Smooth muscle cell (in vitro differentiated cells): ENCODE measurements around the gene IGSF22. TPM values are rescaled to one million over a fixed set of nuclear protein-coding genes. Genes with fewer than 3 reads are reported as not detected.

Experiments used
- DNase-seq: peaks from one replicate; lab custom pipeline; 2025; ENCODE audit not compliant: unreplicated experiment; lab: John Stamatoyannopoulos, UW
- H2AFZ ChIP-seq: fragments of 200-600 bp; sonication (generic); 2 replicates; pipeline ENCODE4 v1.6.0; 2016; ENCODE audit warnings: antibody characterized with exemption, low read depth, mild to moderate bottlenecking
- H3F3A ChIP-seq: fragments of 200-600 bp; sonication (generic); 2 replicates; pipeline ENCODE4 v1.6.0; 2017; ENCODE audit warnings: antibody characterized with exemption, low read depth
- H3K27ac ChIP-seq: fragments of 200-600 bp; sonication (generic); 2 replicates; pipeline ENCODE4 v1.5.1; 2016; ENCODE audit warnings: low read depth, mild to moderate bottlenecking
- H3K27me3 ChIP-seq: fragments of 200-600 bp; sonication (generic); 2 replicates; pipeline ENCODE4 v1.6.1; 2016; ENCODE audit warnings: low read depth, mild to moderate bottlenecking
- H3K36me3 ChIP-seq: fragments of 200-600 bp; sonication (generic); 2 replicates; pipeline ENCODE4 v1.5.1; 2016; ENCODE audit warnings: low read depth
- H3K4me1 ChIP-seq: fragments of 200-600 bp; sonication (generic); 2 replicates; pipeline ENCODE4 v1.5.1; 2016; ENCODE audit warnings: low read depth
- H3K4me2 ChIP-seq: fragments of 200-600 bp; sonication (generic); 2 replicates; pipeline ENCODE4 v1.6.0; 2016; ENCODE audit warnings: mild to moderate bottlenecking
- H3K4me3 ChIP-seq: fragments of 200-600 bp; sonication (generic); 2 replicates; pipeline ENCODE4 v1.5.1; 2016; ENCODE audit warnings: mild to moderate bottlenecking
- H3K79me2 ChIP-seq: fragments of 200-600 bp; sonication (generic); 2 replicates; pipeline ENCODE4 v1.6.0; 2016; ENCODE audit warnings: low read depth, mild to moderate bottlenecking
- H3K9ac ChIP-seq: fragments of 200-600 bp; sonication (generic); 2 replicates; pipeline ENCODE4 v1.6.0; 2016; ENCODE audit warnings: low read depth
- H3K9me3 ChIP-seq: fragments of 200-600 bp; sonication (generic); replicated peaks from 2 replicates; pipeline ENCODE4 v1.5.1; 2016; ENCODE audit warnings: low read depth
- H4K20me1 ChIP-seq: fragments of 200-600 bp; sonication (generic); 2 replicates; pipeline ENCODE4 v1.6.0; 2016; ENCODE audit warnings: low read depth
- WGBS: methylation state at CpG from one replicate; pipeline ENCODE4 v1.1.7; 2016; ENCODE audit warnings: low lambda C conversion rate; 5-methylcytosine and 5-hydroxymethylcytosine counted together
- polyA plus RNA-seq: library from polyadenylated mRNA; unstranded; fragments of >200 nt; fragmentation: Nextera tagmentation; extraction: Ambion mirVana; gene quantifications from 2 replicates; pipeline ENCODE4 v1.2.1, GENCODE V29; 2016
- total RNA-seq: library from RNA; depleted of rRNA; stranded (reverse); fragments of >200 nt; gene quantifications from 2 replicates; pipeline ENCODE4 v1.2.3, GENCODE V29; 2014
- TF ChIP-seq, protein P1 (sequence below): fragments of 200-600 bp; sonication (generic); IDR thresholded peaks from 2 replicates; pipeline ENCODE4 v1.5.1; 2017; ENCODE audit warnings: borderline replicate concordance, mild to moderate bottlenecking, antibody characterized with exemption; ENCODE audit not compliant: insufficient read depth, poor library complexity, severe bottlenecking

The IGSF22 gene
- total and polyA plus RNA-seq, 2 experiments from 2014 or later, result not detected

DNA sequence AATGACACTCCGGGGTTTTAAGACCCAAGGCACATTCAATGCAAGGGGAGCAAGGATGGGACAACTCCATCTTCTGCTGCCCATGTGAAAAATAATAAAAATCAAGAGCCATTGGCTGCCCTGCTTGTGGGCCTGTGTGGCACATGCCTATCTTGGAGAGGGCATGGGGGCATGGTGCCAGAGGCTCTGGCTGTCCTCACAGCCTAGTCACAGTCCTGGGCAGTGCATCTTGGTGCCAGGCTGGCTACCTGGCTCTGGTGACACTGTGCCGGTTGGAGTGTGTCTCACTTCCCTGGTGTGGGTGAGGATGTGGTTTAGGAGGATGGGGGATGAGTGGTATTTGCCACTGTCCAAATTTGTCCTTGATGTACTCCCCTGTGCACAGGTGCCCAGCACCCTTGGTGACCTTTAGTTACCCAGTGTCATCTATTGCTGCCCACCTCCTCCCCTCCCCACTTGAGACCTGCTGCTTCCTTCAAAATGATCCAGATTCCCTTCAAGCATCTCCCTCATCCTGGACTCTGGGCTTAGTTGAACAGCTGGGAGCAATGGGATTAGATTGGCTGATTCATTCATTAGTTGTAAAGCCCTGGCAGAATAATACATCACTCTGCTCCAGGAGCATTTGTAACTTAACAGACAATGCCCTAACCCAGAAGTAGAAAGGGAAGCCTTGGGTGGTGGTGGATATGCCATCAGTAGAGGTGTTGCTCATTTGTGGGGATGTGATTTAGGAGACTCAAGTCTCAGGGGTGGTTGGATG lies 22.8 kb downstream of the IGSF22 start:
- H3K27ac ChIP-seq, result no peak overlapping the region

DNA sequence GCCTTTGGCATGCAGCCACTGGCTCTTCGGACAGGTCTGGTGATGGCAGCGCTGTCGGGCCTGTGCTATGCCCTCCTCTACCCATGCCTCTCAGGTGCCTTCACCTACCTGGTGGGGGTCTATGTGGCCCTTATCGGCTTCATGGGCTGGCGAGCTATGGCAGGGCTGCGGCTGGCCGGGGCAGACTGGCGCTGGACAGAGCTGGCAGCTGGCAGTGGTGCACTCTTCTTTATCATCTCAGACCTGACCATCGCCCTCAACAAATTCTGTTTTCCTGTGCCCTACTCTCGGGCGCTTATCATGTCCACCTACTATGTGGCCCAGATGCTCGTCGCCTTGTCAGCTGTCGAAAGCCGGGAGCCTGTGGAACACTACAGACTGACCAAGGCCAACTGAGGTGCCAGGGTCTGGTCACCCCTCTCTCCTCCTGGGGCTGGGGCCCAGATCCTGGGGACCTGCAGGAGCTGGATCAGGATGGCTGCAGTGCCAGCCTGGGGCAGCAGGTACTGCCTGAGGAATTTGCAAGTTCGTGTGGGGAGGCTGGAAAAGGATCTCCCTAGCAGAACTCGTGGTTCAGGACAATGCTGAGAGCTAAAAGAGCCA lies 24.3 kb downstream of the IGSF22 start:
- DNase-seq, result no peak
- no peak overlapping the region for H3K4me2 ChIP-seq
- no peaks in the 10 kb centered on the region for H3K27me3 ChIP-seq
- 94% methylated on average over 16 of the region's 17 CpGs for WGBS
- H3K9me3 ChIP-seq, result no peaks in the 10 kb centered on the region
- H3F3A ChIP-seq, result peaks cover 2% of the 10 kb centered on the region
- H3K79me2 ChIP-seq, result no peaks in the 10 kb centered on the region
- H3K9ac ChIP-seq, result no peak overlapping the region
- H3K4me1 ChIP-seq, result no peaks in the 10 kb centered on the region
- no peak overlapping the region for H3K27ac ChIP-seq
- TF ChIP-seq, protein P1, sequence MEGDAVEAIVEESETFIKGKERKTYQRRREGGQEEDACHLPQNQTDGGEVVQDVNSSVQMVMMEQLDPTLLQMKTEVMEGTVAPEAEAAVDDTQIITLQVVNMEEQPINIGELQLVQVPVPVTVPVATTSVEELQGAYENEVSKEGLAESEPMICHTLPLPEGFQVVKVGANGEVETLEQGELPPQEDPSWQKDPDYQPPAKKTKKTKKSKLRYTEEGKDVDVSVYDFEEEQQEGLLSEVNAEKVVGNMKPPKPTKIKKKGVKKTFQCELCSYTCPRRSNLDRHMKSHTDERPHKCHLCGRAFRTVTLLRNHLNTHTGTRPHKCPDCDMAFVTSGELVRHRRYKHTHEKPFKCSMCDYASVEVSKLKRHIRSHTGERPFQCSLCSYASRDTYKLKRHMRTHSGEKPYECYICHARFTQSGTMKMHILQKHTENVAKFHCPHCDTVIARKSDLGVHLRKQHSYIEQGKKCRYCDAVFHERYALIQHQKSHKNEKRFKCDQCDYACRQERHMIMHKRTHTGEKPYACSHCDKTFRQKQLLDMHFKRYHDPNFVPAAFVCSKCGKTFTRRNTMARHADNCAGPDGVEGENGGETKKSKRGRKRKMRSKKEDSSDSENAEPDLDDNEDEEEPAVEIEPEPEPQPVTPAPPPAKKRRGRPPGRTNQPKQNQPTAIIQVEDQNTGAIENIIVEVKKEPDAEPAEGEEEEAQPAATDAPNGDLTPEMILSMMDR, result no peak
- H2AFZ ChIP-seq, result no peak overlapping the region
- no peaks in the 10 kb centered on the region for H3K36me3 ChIP-seq
- no peak overlapping the region for H3K4me3 ChIP-seq
- no peaks in the 10 kb centered on the region for H4K20me1 ChIP-seq

More for the DNA sequence above, 22.8 kb downstream of the IGSF22 start:
- H3K9me3 ChIP-seq, result no peaks in the 10 kb centered on the region
- no peaks in the 10 kb centered on the region for H4K20me1 ChIP-seq
- H3K9ac ChIP-seq, result no peak overlapping the region
- WGBS, result 86% methylated on average over 2 of the region's 2 CpGs
- no peak overlapping the region for H3K4me3 ChIP-seq
- H3K27me3 ChIP-seq, result peaks cover 3% of the 10 kb centered on the region
- H3K79me2 ChIP-seq, result no peaks in the 10 kb centered on the region
- H3F3A ChIP-seq, result no peaks in the 10 kb centered on the region
- no peak overlapping the region for H2AFZ ChIP-seq
- no peaks in the 10 kb centered on the region for H3K36me3 ChIP-seq
- no peaks in the 10 kb centered on the region for H3K4me1 ChIP-seq
- TF ChIP-seq, protein P1, result no peak
- no peak overlapping the region for H3K4me2 ChIP-seq
- no peak for DNase-seq

DNA sequence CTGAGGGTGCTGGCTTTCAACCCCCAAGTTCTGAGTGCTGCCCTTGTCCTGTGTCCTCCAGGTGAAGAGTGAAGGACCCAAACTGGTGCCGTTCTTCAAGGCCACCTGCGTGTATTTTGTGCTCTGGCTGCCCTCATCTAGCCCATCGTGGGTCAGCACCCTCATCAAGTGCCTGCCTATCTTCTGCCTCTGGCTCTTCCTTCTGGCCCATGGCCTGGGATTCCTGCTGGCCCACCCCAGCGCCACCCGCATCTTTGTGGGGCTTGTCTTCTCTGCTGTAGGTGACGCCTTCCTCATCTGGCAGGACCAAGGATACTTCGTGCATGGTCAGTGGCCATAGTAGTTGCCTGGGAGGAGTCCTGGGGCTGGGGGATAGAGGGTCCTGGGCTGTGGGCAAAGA lies 25.1 kb downstream of the IGSF22 start:
- H3K4me2 ChIP-seq, result no peak overlapping the region
- H3K4me3 ChIP-seq, result no peak overlapping the region
- H3F3A ChIP-seq, result peaks cover 2% of the 10 kb centered on the region
- no peak overlapping the region for H3K9ac ChIP-seq
- no peak overlapping the region for H2AFZ ChIP-seq
- no peaks in the 10 kb centered on the region for H3K79me2 ChIP-seq
- H3K9me3 ChIP-seq, result no peaks in the 10 kb centered on the region
- no peaks in the 10 kb centered on the region for H3K4me1 ChIP-seq
- no peak for DNase-seq
- H4K20me1 ChIP-seq, result no peaks in the 10 kb centered on the region
- TF ChIP-seq, protein P1, result no peak
- H3K27me3 ChIP-seq, result no peaks in the 10 kb centered on the region
- WGBS, result 96% methylated on average over 7 of the region's 7 CpGs
- no peak overlapping the region for H3K27ac ChIP-seq
- no peaks in the 10 kb centered on the region for H3K36me3 ChIP-seq
